Lower lobe of right lung (tissue), 2 donors: ENCODE data around the gene ABCC3. TPM values are rescaled to one million over a fixed set of nuclear protein-coding genes. Genes with fewer than 3 reads are reported as not detected.
"Not testable (repeated sequence)": the region's sequence is repeated elsewhere in the genome, so short reads cannot be mapped to it uniquely, and the experiment has no call there.

Experiments used
- ATAC-seq, 2 donors: fragments of 200-7000 bp; cut with Tn5 transposase; one replicate each; pipeline ENCODE4 v1.9.1; 2020 to 2022; ENCODE audit warnings: mild to moderate bottlenecking in 2 of 2, moderate library complexity in 2 of 2
- DNase-seq: peaks from one replicate; pipeline ENCODE4 v3.0.0-alpha.2; 2020
- H3K27ac ChIP-seq: fragments of 200-600 bp; one replicate; pipeline ENCODE4 v1.8.0; 2022
- H3K27me3 ChIP-seq: fragments of 200-600 bp; one replicate; pipeline ENCODE4 v1.8.0; 2022; ENCODE audit warnings: low read depth
- H3K36me3 ChIP-seq: fragments of 200-600 bp; one replicate; pipeline ENCODE4 v1.8.0; 2022; ENCODE audit warnings: mild to moderate bottlenecking
- H3K4me1 ChIP-seq: fragments of 200-600 bp; one replicate; pipeline ENCODE4 v1.8.0; 2022
- H3K4me3 ChIP-seq: fragments of 200-600 bp; one replicate; pipeline ENCODE4 v1.8.0; 2022; ENCODE audit warnings: mild to moderate bottlenecking
- H3K9me3 ChIP-seq: fragments of 200-600 bp; one replicate; pipeline ENCODE4 v1.8.0; 2022
- CTCF ChIP-seq: fragments of 200-600 bp; IDR thresholded peaks from one replicate; pipeline ENCODE4 v1.8.0; 2022; ENCODE audit warnings: antibody characterized with exemption, mild to moderate bottlenecking
- intact Hi-C: fragments of 100-400 bp; cut with DNase I; formaldehyde crosslinking; loops from one replicate; pipeline ENCODE4 v1.11.0; 2022
- total RNA-seq: library from RNA; stranded (reverse); fragmentation: NEBNext Ultra II Directional; extraction: Animal tissue kit (Norgen Biotek cat#: 25700); gene quantifications from one replicate; pipeline ENCODE4 v1.2.1, GENCODE V29; 2021
- donor health status: DM: no; HTN: yes; CAD: no; lungs with severe emphysema.

ABCC3 gene
- total RNA-seq, 1 donor from 2014 or later = 41.7 TPM

GRCh38 chr17:50675627-50676026, 40.9 kb downstream of the ABCC3 start:
- Histone ChIP-seq H3K9me3 (no peaks in the 10 kb centered on the region), H3K4me3 (no peak overlapping the region), H3K4me1 (peaks cover 9% of the 10 kb centered on the region), H3K27me3 (no peaks in the 10 kb centered on the region), H3K36me3 (peaks cover 9% of the 10 kb centered on the region), H3K27ac (no peak overlapping the region)
- ATAC-seq = no peak
- intact Hi-C loops = no loop called here
- no peak for DNase-seq
- TF ChIP-seq CTCF = no peak

GRCh38 chr17:50676065-50676975, 41.6 kb downstream of the ABCC3 start:
- DNase-seq (no peak), ATAC-seq (no peak)
- Histone ChIP-seq H3K4me3 (no peak overlapping the region), H3K27me3 (no peaks in the 10 kb centered on the region), H3K4me1 (peaks cover 2% of the 10 kb centered on the region), H3K36me3 (peaks cover 9% of the 10 kb centered on the region), H3K27ac (no peak overlapping the region), H3K9me3 (no peaks in the 10 kb centered on the region)
- intact Hi-C loops = no loop called here
- TF ChIP-seq CTCF = no peak

- no peaks in the 10 kb centered on the region for H3K4me1 ChIP-seq
- H3K36me3 ChIP-seq = peaks cover 9% of the 10 kb centered on the region
- ATAC-seq (no peak), DNase-seq (no peak)
- H3K4me3 ChIP-seq = no peak overlapping the region
- no peak for TF ChIP-seq CTCF
- no peaks in the 10 kb centered on the region for H3K9me3 ChIP-seq
- H3K27me3 ChIP-seq = no peaks in the 10 kb centered on the region
- no peak overlapping the region for H3K27ac ChIP-seq
- intact Hi-C loops = no loop called here
These were observed 43.2 kb downstream of the ABCC3 start for GRCh38 chr17:50677851-50678375.

GRCh38 chr17:50679008-50679544, 44.4 kb downstream of the ABCC3 start:
- TF ChIP-seq CTCF = no peak
- Histone ChIP-seq H3K36me3 (peaks cover 9% of the 10 kb centered on the region), H3K4me3 (no peak overlapping the region), H3K27ac (no peak overlapping the region), H3K27me3 (peaks cover 2% of the 10 kb centered on the region), H3K9me3 (no peaks in the 10 kb centered on the region), H3K4me1 (no peaks in the 10 kb centered on the region)
- intact Hi-C loops = no loop called here
- no peak for ATAC-seq
- DNase-seq = no peak

- H3K4me1 ChIP-seq = no peaks in the 10 kb centered on the region
- H3K4me3 ChIP-seq = no peak overlapping the region
- DNase-seq (no peak), ATAC-seq (no peak)
- peaks cover 9% of the 10 kb centered on the region for H3K36me3 ChIP-seq
- no peaks in the 10 kb centered on the region for H3K9me3 ChIP-seq
- intact Hi-C loops = no loop called here
- H3K27ac ChIP-seq = no peak overlapping the region
- peaks cover 7% of the 10 kb centered on the region for H3K27me3 ChIP-seq
- TF ChIP-seq CTCF = no peak
These were observed 45.4 kb downstream of the ABCC3 start for GRCh38 chr17:50680126-50680525.

GRCh38 chr17:50680543-50681262, 46.0 kb downstream of the ABCC3 start:
- H3K27me3 ChIP-seq, H3K4me3 ChIP-seq, H3K9me3 ChIP-seq, DNase-seq, ATAC-seq, intact Hi-C loops, H3K36me3 ChIP-seq, H3K27ac ChIP-seq, H3K4me1 ChIP-seq: not testable (repeated sequence)
